NOMO-1 (cell line): ENCODE measurements around the gene NFYA.

Experiments
- DNase-seq, 2 experiments: peaks; one replicate each; lab custom pipeline; 2025; ENCODE audit not compliant: unreplicated experiment in 2 of 2; lab: John Stamatoyannopoulos, UW

Gene NFYA

GRCh38 chr6:41045664-41046063 is 27.1 kb upstream of the NFYA start:
- DNase-seq: no peak

- no peak for DNase-seq
Measured at GRCh38 chr6:41046084-41046483, 26.7 kb upstream of the NFYA start.

GRCh38 chr6:41047306-41047705 is 25.5 kb upstream of the NFYA start:
- no peak for DNase-seq

GRCh38 chr6:41047745-41048732 is 24.7 kb upstream of the NFYA start:
- no peak for DNase-seq

GRCh38 chr6:41049521-41049920 is 23.3 kb upstream of the NFYA start:
- no peak for DNase-seq

GRCh38 chr6:41049955-41050354 is 22.8 kb upstream of the NFYA start:
- no peak for DNase-seq

GRCh38 chr6:41050536-41050935 is 22.2 kb upstream of the NFYA start:
- no peak for DNase-seq

GRCh38 chr6:41051873-41052272 is 20.9 kb upstream of the NFYA start:
- peak; percentile 53 to 86 for DNase-seq

- no peak for DNase-seq
Measured at GRCh38 chr6:41053041-41053440, 19.7 kb upstream of the NFYA start, which contains the start of gene APOBEC2. Gene APOBEC2, plus strand, starts transcription at chr6:41053202. Its CDS starts 146 bp downstream, at chr6:41053348.

GRCh38 chr6:41054511-41054910 is 18.3 kb upstream of the NFYA start:
- no peak for DNase-seq

GRCh38 chr6:41055149-41055548 is 17.6 kb upstream of the NFYA start:
- DNase-seq: no peak

- no peak for DNase-seq
Measured at GRCh38 chr6:41056768-41057490, 15.8 kb upstream of the NFYA start.

- no peak for DNase-seq
Measured at GRCh38 chr6:41058783-41059181, 14.0 kb upstream of the NFYA start.

GRCh38 chr6:41059556-41059955 is 13.2 kb upstream of the NFYA start:
- DNase-seq: no peak

GRCh38 chr6:41061196-41061726 is 11.5 kb upstream of the NFYA start:
- no peak for DNase-seq

- no peak for DNase-seq
Measured at GRCh38 chr6:41062056-41062455, 10.7 kb upstream of the NFYA start.

- DNase-seq: no peak
Measured at GRCh38 chr6:41063884-41064285, 8.9 kb upstream of the NFYA start.

- DNase-seq: no peak
Measured at GRCh38 chr6:41064841-41065240, 7.9 kb upstream of the NFYA start.

- no peak for DNase-seq
Measured at GRCh38 chr6:41065550-41066026, 7.2 kb upstream of the NFYA start.

- DNase-seq: peak in 1 of 2 experiments; percentile 46
Measured at GRCh38 chr6:41066867-41067304, 5.9 kb upstream of the NFYA start.

- peak; percentile 86 to 91 for DNase-seq
Measured at GRCh38 chr6:41071501-41071922, 1.3 kb upstream of the NFYA start.
